GM12878 (cell line): ENCODE results near the gene ERCC3. TPM values are rescaled to one million over a fixed set of nuclear protein-coding genes. Genes with fewer than 3 reads are reported as not detected.

Experiments used
- ATAC-seq: fragments of 200-7000 bp; cut with Tn5 transposase; 3 replicates; pipeline ENCODE4 v1.9.1; 2020; ENCODE audit warnings: mild to moderate bottlenecking, moderate library complexity
- BruUV-seq: library from RNA; stranded (reverse); fragments of 400-500 nt; replicated peaks from 2 replicates; lab custom pipeline; 2021; lab: Mats Ljungman, UMichigan
- CTCF ChIA-PET: fragments of 300-600 bp; sonication (Branson Sonifier 250); formaldehyde crosslinking; extraction: SDS; loops from one replicate; lab custom pipeline; 2021; ENCODE audit warnings: inconsistent platforms; lab: Yijun Ruan, JAX
- POLR2A ChIA-PET: fragments of 350-600 bp; formaldehyde crosslinking; extraction: SDS; loops from one replicate; lab custom pipeline; 2021; ENCODE audit warnings: inconsistent platforms; lab: Charles Lee
- RAD21 ChIA-PET: fragments of 300-600 bp; sonication (Branson Sonifier 250); formaldehyde crosslinking; loops from one replicate; lab custom pipeline; 2023; ENCODE audit warnings: antibody characterized with exemption; ENCODE audit not compliant: unreplicated experiment; lab: Charles Lee
- SMC1A ChIA-PET: fragments of 300-600 bp; sonication (Branson Sonifier 250); formaldehyde crosslinking; loops from one replicate; lab custom pipeline; 2023; ENCODE audit not compliant: unreplicated experiment, uncharacterized antibody; lab: Charles Lee
- DNase-seq: peaks from one replicate; pipeline ENCODE4 v3.0.0-alpha.2; 2011; ENCODE audit warnings: low read depth, low spot score
- FAIRE-seq: peaks from 3 replicates; lab custom pipeline; 2011; peaks lifted over from hg19 to GRCh38; lab: Jason Lieb, UNC
- H2AFZ ChIP-seq: 2 replicates; pipeline ENCODE4 v1.6.0; 2011; ENCODE audit warnings: low read depth, low read length, control low read depth; ENCODE audit not compliant: control insufficient read depth
- H3K27ac ChIP-seq: 2 replicates; pipeline ENCODE4 v1.5.1; 2011; ENCODE audit warnings: control low read depth; ENCODE audit not compliant: control insufficient read depth, insufficient read depth
- H3K27me3 ChIP-seq, 2 experiments: replicated peaks in 1 of 2; 2 replicates each; pipeline versions ENCODE4 v1.6.0 to v1.6.1; 2011; ENCODE audit warnings: low read length in 1 of 2; ENCODE audit not compliant: control insufficient read depth in 2 of 2, insufficient read depth in 2 of 2
- H3K36me3 ChIP-seq, 2 experiments: 2 replicates each; pipeline ENCODE4 v1.5.1; 2011; ENCODE audit warnings: low read length in 1 of 2; ENCODE audit not compliant: control insufficient read depth in 2 of 2, insufficient read depth in 2 of 2
- H3K4me1 ChIP-seq: 2 replicates; pipeline ENCODE4 v1.6.1; 2011; ENCODE audit warnings: mild to moderate bottlenecking, low read length, moderate library complexity, mixed read lengths; ENCODE audit not compliant: control insufficient read depth, insufficient read depth
- H3K4me2 ChIP-seq: 2 replicates; pipeline ENCODE4 v1.6.0; 2011; ENCODE audit warnings: control low read depth; ENCODE audit not compliant: control insufficient read depth, insufficient read depth
- H3K4me3 ChIP-seq: fragments of 200-600 bp; sonication (generic); 2 replicates; pipeline ENCODE4 v1.5.1; 2016
- H3K79me2 ChIP-seq: 2 replicates; pipeline ENCODE4 v1.6.0; 2011; ENCODE audit warnings: low read length; ENCODE audit not compliant: control insufficient read depth, insufficient read depth
- H3K9ac ChIP-seq: 2 replicates; pipeline ENCODE4 v1.8.0; 2011; ENCODE audit warnings: low read length, control low read depth, mixed read lengths; ENCODE audit not compliant: control insufficient read depth, insufficient read depth
- H3K9me3 ChIP-seq: replicated peaks from 3 replicates; pipeline ENCODE4 v1.5.1; 2011; ENCODE audit warnings: mild to moderate bottlenecking, low read length; ENCODE audit not compliant: control insufficient read depth, insufficient read depth
- H4K20me1 ChIP-seq: 2 replicates; pipeline ENCODE4 v1.6.0; 2011; ENCODE audit not compliant: control insufficient read depth, insufficient read depth
- HCFC1 ChIP-seq: fragments of 150-350 bp; IDR thresholded peaks from 2 replicates; pipeline ENCODE4 v1.6.1; 2014; ENCODE audit warnings: low read length
- IKZF1 ChIP-seq: fragments of 450-650 bp; conservative IDR thresholded peaks from 2 replicates; pipeline ENCODE4 v1.6.1; 2017; ENCODE audit warnings: antibody characterized with exemption, mild to moderate bottlenecking
- IRF4 ChIP-seq: IDR thresholded peaks from 2 replicates; pipeline ENCODE4 v1.6.1; 2011; ENCODE audit warnings: low read depth, low read length
- MAX ChIP-seq: IDR thresholded peaks from 2 replicates; pipeline ENCODE4 v1.6.1; 2012; ENCODE audit warnings: low read depth, low read length, improper control_type of control experiment
- MEF2A ChIP-seq: IDR thresholded peaks from 2 replicates; pipeline ENCODE4 v1.6.1; 2011; ENCODE audit warnings: low read depth, mild to moderate bottlenecking, low read length, moderate library complexity; ENCODE audit not compliant: insufficient read depth
- NBN ChIP-seq: fragments of 450-650 bp; IDR thresholded peaks from 2 replicates; pipeline ENCODE4 v1.6.1; 2016
- NFYA ChIP-seq: IDR thresholded peaks from 2 replicates; pipeline ENCODE4 v1.6.1; 2011; ENCODE audit warnings: low read depth, mild to moderate bottlenecking, low read length, improper control_type of control experiment, borderline replicate concordance
- POU2F2 ChIP-seq: IDR thresholded peaks from 3 replicates; pipeline ENCODE4 v1.6.1; 2011; ENCODE audit warnings: low read depth, mild to moderate bottlenecking, low read length, borderline replicate concordance
- RB1 ChIP-seq: fragments of 450-650 bp; formaldehyde crosslinking; IDR thresholded peaks from 2 replicates; pipeline ENCODE4 v1.6.1; 2017; ENCODE audit warnings: mild to moderate bottlenecking, borderline replicate concordance
- SRF ChIP-seq, 2 experiments: IDR thresholded peaks; 2 replicates each; pipeline ENCODE4 v1.6.1; 2011; ENCODE audit warnings: low read depth in 2 of 2, low read length in 2 of 2, mild to moderate bottlenecking in 1 of 2, moderate library complexity in 1 of 2
- YY1 ChIP-seq: IDR thresholded peaks from 2 replicates; pipeline ENCODE4 v1.6.1; 2011; ENCODE audit warnings: low read depth, mild to moderate bottlenecking, low read length
- ZNF592 ChIP-seq: fragments of 450-650 bp; IDR thresholded peaks from 2 replicates; pipeline ENCODE4 v1.6.1; 2017; ENCODE audit warnings: mild to moderate bottlenecking, moderate library complexity
- WGBS: methylation state at CpG from one replicate; pipeline ENCODE4 v1.1.6; 2016; ENCODE audit warnings: low lambda C conversion rate; ENCODE audit not compliant: insufficient replicate concordance, insufficient coverage; ENCODE audit errors: missing lambda C conversion rate; 5-methylcytosine and 5-hydroxymethylcytosine counted together
- in situ Hi-C: fragments of 300-500 bp; cut with MboI; formaldehyde crosslinking; loops from 9 replicates; pipeline ENCODE4 v1.14.3; 2018; ENCODE audit warnings: mixed read lengths
- intact Hi-C: fragments of 100-400 bp; cut with micrococcal nuclease; formaldehyde crosslinking; loops from one replicate; pipeline ENCODE4 v1.14.2; 2022; ENCODE audit not compliant: unreplicated experiment
- polyA plus RNA-seq, 11 experiments: library from polyadenylated mRNA; depleted of rRNA in 4 of 11; unstranded in 6 of 11; stranded (reverse) in 5 of 11; fragments of >200 nt; fragmentation: Nextera tagmentation in 4 of 11; fragmentation: Illumina TruSeq in 1 of 11; extraction: Ambion mirVana in 4 of 11; extraction: Trizol in 1 of 11; gene quantifications; 1 replicate in 1 of 11; 2 replicates in 10 of 11; pipeline versions ENCODE4 v1.2.1 to v1.2.3, GENCODE V29; 2011 to 2016; ENCODE audit warnings: inconsistent platforms in 2 of 11, missing spikeins in 2 of 11, low read depth in 1 of 11
- total RNA-seq, 4 experiments: library from RNA; depleted of rRNA in 3 of 4; stranded (reverse); fragments of >200 nt in 3 of 4; fragmentation: Illumina TruSeq in 1 of 4; extraction: Trizol in 1 of 4; gene quantifications; 2 replicates each; pipeline versions ENCODE4 v1.2.1 to v1.2.3, GENCODE V29; 2013 to 2021

ERCC3 gene
- total and polyA plus RNA-seq, 10 of the 15 experiments (the other 5 are each of a cell fraction or from before 2014, with no cell fraction given), result 17.1 to 64.8 (median 42.8) TPM

GRCh38 chr2:127233710-127234109, 60.2 kb downstream of the ERCC3 start (continued):
- TF ChIP-seq ZNF592 (no peak), IRF4 (no peak), IKZF1 (no peak), MEF2A (no peak), NBN (no peak), RB1 (no peak), POU2F2 (no peak), HCFC1 (no peak)

- FAIRE-seq, result no peak
- no peak for ATAC-seq
- no peak overlapping the region for H3K9ac ChIP-seq
- H3K9me3 ChIP-seq, result no peaks in the 10 kb centered on the region
- POLR2A ChIA-PET, result no interaction called here
- H3K27me3 ChIP-seq, result no peaks in the 10 kb centered on the region
- intact Hi-C loops (no loop called here), in situ Hi-C loops (no loop called here)
- H4K20me1 ChIP-seq, result no peaks in the 10 kb centered on the region
- H3K27ac ChIP-seq, result no peak overlapping the region
- WGBS, result 54% methylated on average over 6 of the region's 6 CpGs
- RAD21 ChIA-PET, result no interaction called here
- TF ChIP-seq YY1, result no peak
- TF ChIP-seq MAX, result no peak
- no peak for TF ChIP-seq NFYA
- no peak for TF ChIP-seq SRF (IDR thresholded peaks at IDR 0.05; ENCODE audit: low read depth in 2 of 2, low read length in 2 of 2)
- SMC1A ChIA-PET, result interaction anchor here (1.2 kb wide), 1 partner anchor 34 kb away, joined by 3 read pairs; no protein-coding TSS in a partner anchor
- no peak overlapping the region for H3K4me3 ChIP-seq
- no TSS peak for BruUV-seq
- DNase-seq, result no peak
- no peak overlapping the region for H2AFZ ChIP-seq
- H3K4me2 ChIP-seq, result no peak overlapping the region
- no peaks in the 10 kb centered on the region for H3K4me1 ChIP-seq
- CTCF ChIA-PET, result interaction anchor here (0.7 to 1.2 kb wide), 2 partner anchors 30 to 281 kb away, joined by 3 read pairs; no protein-coding TSS in a partner anchor
- H3K79me2 ChIP-seq, result no peaks in the 10 kb centered on the region
- H3K36me3 ChIP-seq, result no peaks in the 10 kb centered on the region
Measured at GRCh38 chr2:127231130-127231865, 62.6 kb downstream of the ERCC3 start.
